ENCODE results near the gene STAG1.
"Not testable (repeated sequence)": the region's sequence is repeated elsewhere in the genome, so short reads cannot be mapped to it uniquely, and the experiment has no call there.

STAG1 gene

GRCh38 chr3:136512381-136512780, 239.8 kb downstream of the STAG1 start:
- peak; percentile 21 for DNase-seq (ENCODE audit: low read depth)

GRCh38 chr3:136505676-136506075, 246.5 kb downstream of the STAG1 start:
- no peak for DNase-seq (ENCODE audit: low read depth)

DNA sequence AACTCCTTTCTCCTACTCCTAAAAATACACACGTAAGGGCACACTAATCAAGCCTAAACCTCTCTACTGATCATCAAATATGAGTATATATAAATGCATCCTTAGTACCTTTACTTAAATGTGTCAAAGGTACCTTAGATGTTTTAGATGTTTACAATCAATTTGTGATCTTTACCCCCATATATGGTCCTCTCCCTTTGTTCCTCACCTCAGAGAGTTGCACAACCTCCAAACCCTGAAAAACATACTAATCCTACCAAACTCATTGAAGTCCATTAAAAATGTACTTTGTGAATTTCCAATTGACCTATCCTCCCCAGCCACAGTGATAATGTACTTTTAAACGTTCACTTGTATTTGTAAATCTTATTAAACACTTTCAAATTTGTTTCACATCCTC, 249.1 kb downstream of the STAG1 start:
- DNase-seq (ENCODE audit: low read depth), result no peak

DNA sequence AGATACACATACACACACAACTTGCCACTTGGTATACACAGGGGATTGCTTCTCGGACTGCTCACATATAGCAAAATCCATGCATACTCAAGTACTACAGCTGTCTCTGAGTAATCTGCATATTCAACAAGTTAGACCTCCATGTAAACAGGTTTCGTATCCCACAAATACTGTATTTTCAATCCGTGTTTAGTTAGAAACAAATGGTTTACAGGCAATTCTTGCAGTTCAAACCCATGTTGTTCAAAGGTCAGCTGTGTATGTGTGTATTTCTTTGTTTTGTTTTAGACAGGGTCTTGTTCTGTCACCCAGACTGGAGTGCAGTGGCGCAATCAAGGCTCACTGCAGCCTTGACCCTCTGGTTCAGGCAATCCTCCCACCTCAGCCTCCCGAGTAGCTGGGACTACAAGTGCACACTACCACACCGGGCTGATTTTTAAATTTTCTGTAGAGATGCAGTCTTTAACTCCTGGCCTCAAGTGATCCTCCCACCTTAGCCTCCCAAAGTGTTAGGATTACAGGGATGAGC, 253.2 kb downstream of the STAG1 start:
- no peak for DNase-seq (ENCODE audit: low read depth)

DNA sequence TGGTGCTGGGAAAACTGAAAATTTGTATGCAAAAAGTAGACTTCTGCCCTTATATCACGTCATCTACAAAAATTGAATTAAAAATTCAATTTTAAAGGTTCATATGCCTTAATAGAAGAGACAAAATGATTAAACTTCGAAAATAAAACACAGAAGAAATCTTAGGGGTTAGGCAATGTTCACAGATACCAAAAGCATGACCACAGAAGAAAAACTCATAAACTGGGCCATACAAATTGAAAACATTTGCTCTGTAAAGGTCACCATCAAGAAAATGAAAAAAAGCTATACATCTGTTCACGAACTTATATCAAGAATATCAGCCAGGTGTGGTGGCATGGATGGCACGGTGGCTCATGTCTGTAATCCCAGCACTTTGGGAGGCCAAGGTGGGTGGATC, 257.0 kb downstream of the STAG1 start:
- DNase-seq (ENCODE audit: low read depth), result no peak

DNA sequence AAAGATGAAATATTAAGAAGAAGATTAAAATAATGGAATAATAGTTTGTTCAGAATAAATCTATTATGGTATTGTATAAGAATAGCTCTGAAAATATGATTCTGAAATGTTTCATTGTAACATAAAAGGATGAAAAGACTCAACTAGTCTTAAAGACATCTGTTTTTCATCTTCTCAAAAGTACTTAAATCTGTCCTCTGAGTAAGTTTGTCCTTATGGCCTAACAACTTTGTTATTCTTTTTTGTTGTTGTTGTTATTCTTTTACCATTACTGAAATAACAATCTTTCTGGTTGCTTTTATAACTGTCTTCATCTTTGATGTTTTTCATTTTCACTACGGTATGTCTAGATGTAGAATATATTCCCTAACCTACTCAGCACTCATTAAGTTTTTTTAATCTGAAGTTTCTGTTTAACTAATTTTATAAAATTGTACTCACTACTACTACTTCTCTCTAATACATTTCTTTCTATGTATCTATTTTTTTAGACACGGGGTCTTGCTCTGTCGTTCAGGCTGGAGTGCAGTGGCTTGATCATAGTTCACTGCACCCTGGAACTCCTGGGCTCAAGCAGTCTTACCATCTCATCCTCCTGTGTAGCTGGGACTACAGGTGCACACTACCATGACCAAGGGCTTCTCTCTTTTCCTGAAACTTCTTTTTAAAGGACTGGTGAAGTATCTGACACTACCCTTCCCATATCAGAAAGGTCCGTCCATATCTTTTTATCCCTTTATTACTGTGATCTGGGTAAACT, 261.4 kb downstream of the STAG1 start:
- no peak for DNase-seq (ENCODE audit: low read depth)

DNA sequence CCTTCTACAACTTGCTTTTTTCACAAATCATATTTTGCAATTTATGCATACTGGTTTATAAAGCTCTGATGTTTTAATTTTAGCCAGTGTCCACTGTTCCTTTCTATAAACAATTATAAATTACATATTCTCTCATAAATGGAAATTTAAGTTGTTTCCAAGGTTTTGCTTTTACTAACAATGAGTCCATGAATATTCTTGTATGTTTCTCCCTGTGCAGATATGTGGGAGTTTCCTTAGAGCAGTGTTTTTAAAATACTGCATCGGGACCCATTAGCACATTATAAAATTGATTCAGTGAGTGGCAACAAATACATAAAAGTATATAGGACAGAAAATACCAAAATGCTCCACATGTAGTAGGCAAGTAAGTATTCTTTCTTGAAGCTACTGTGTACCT, 266.4 kb downstream of the STAG1 start:
- no peak for DNase-seq (ENCODE audit: low read depth)

DNA sequence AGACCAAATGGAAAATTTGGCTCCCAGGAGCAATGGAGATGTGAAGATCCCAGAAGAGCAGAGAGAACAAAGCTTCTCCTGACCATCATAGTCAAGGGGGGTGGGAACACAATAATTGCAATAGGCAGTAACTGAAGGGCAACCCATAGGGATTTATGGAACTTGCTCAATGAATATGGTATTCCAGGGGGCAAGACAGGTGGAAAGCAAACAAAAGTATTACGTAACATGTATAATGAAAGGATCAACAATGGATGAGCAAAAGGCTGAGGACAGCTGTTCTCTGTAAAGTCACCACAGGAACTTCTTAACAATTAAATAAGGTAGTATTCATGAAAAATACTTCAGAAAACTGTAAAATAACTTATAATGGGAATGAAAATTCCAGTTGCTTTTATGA, 275.9 kb downstream of the STAG1 start:
- no peak for DNase-seq (ENCODE audit: low read depth)

DNA sequence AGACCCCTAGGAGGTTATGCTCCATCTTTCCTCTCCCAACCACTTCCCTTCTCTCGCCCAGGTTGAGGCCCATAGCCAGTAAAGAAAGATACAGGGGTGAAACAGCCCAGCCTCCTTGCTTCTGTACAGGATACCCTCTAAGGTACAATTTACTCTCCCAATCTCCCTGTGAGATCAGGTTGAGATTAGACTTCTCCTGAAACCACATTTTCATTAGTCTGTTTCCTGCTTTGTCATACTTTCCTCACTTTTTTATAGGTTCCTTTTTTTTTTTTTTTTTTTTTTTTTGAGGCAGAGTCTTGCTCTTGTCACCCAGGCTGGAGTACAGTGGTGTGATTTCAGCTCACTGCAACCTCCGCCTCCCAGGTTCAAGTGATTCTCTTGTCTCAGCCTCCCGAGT, 277.3 kb downstream of the STAG1 start:
- not testable (repeated sequence) for DNase-seq (ENCODE audit: low read depth)

GRCh38 chr3:136473716-136474326, 278.4 kb downstream of the STAG1 start:
- peak; percentile 66 for DNase-seq (ENCODE audit: low read depth)

- DNase-seq (ENCODE audit: low read depth), result peak; percentile 55
These were observed 286.9 kb downstream of the STAG1 start for GRCh38 chr3:136465296-136465695.

DNA sequence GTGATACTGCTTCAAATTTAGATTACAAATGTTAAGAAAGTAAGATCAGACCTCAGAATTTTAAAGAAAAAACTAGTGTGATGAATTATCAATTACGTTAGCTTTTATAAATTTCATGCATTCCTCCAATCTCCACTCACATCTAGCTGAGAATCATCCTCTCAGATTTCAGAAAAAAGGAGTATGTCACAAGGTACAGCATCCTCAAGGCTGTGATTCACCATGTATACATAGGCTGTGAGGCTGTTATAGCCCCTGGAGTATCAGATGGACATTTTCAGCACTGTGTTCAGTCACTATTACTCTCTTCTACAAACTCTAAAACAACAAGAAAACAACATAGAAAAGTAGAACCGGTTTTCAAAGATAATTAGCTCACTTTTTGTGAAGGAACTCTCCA, 287.7 kb downstream of the STAG1 start:
- DNase-seq (ENCODE audit: low read depth), result peak; percentile 83

GRCh38 chr3:136463170-136463569, 289.0 kb downstream of the STAG1 start:
- DNase-seq (ENCODE audit: low read depth), result no peak

- no peak for DNase-seq (ENCODE audit: low read depth)
These were observed 294.4 kb downstream of the STAG1 start for GRCh38 chr3:136457793-136458192.

DNA sequence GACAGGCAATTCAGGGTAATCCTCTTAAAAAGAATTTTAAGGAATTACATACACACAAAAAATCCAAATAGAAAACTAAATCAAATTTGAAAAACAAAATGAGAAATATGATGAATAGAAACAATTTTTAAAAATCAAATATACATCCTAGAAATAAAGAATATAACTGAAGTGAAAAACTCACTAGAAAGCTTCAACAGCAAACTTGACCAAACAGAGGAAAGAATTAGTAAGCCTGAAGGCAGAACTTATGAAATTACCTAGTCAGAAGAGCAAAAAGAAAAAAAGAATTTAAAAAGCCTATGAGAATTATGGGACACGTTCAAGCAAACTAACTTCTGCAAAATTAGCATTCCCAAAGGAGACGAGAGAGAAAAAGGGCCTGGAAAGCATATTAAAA, 296.0 kb downstream of the STAG1 start:
- no peak for DNase-seq (ENCODE audit: low read depth)

DNA sequence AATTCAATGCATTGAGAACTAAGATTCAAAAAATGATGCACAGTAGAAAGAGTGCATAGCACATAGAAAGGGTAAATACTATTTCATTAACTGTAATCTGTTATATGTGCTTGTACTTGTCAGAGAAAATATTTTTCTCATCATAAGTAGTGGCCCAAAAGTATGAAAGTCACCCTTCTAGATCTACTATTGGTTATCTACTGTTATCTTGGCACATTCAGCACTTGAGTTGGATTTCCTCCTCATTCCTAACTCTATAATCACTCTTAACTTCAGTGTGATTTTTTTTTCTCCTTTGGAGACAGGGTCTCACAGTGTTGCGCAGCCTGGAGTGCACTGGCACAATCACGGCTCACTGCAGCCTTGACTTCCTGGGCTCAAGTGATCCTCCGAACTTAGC, 307.6 kb downstream of the STAG1 start:
- DNase-seq (ENCODE audit: low read depth), result peak; percentile 34

DNA sequence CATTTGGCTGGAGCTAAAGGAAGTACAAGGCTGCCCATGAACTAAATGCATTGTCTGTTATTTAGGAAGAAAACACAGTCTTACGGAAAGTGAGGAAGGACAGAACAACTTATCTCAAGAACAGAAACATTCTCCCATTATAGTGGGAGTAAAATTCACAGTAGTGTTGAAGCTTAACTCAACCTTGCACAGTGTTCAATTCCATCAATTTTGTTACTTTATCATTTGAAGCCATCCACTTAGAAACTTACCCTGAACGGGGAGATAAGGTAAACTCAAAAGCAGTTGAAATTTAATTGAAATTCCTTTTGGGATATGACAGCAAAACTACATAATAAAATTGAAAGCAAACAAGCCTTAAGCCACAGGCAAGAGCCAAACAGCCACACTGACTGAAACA, 315.1 kb downstream of the STAG1 start:
- no peak for DNase-seq (ENCODE audit: low read depth)

GRCh38 chr3:136434429-136434828, 317.7 kb downstream of the STAG1 start:
- no peak for DNase-seq (ENCODE audit: low read depth)

GRCh38 chr3:136432685-136433084, 319.5 kb downstream of the STAG1 start:
- DNase-seq (ENCODE audit: low read depth), result no peak

- peak; percentile 5 for DNase-seq (ENCODE audit: low read depth)
These were observed 324.0 kb downstream of the STAG1 start for GRCh38 chr3:136428167-136428566.

DNA sequence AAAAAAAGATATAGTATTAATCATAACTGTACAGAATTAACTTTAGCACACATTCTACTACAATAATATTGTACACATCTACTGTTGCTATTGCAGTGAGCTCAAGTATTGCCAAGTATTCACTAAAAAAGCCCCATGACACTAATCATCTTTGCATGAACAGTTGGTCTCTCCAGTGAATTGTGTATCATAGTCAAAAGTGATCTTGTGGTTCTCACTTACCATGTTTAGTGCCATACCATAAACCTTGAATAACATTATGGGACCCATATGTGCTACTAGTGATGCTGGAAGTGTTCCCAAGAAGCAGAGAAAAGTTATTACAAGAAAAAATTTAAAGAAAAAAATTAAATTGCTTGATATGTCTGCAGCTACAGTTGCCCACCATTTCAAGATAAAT, 324.9 kb downstream of the STAG1 start:
- DNase-seq (ENCODE audit: low read depth), result no peak

DNA sequence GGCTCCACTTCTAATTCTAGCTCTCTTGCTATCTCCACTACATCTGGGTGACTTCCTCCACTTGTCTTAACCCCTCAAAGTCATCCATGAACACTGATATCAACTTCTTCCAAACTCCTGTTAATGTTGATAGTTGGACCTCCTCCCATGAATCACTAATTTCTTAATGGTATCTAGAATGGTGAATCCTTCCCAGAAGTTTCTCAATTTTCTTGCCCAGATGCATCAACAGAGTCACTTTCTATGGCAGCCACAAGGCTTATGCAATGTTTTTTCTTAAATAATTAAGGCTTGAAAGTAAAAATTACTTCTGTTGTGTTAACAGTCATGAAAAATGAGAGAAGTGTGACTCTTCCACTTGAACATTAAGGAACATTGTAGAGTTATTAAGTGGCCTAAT, 337.7 kb downstream of the STAG1 start:
- DNase-seq (ENCODE audit: low read depth), result peak; percentile 16

DNA sequence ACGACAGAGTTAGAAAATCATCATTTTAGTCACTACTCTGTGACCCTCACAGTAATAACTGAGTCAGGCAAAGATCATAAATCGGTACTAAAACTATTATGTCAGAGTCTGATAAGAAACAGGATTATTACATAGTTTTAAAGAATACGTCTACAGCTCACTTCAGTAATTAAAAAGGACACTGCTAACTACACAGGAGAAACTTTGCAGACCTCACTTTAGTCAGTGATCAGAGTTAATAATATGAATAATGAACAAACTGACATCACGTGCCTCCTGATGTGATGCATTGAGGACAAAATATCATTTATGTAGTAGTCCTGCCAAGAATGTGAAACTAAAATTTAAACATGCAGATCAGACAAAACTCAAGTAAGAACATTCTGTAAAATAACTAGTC, 339.9 kb downstream of the STAG1 start:
- no peak for DNase-seq (ENCODE audit: low read depth)

DNA sequence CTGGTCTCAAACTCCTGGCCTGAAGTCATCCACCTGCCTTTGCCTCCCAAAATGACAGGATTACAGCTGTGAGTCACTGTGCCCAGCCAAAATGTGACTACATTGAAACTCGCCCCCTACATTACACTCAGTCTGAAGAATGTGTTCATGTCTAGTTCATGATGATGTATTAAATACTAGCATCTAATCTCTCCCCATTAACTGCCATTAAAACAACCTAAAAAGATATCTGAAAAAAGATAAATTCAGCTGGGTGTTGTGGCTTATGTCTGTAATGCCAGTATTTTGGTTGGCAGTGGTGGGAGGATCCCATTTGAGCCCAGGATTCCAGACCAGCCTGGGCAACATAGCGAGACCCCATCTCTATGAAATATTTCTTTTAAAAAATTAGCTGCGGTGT, 342.6 kb downstream of the STAG1 start:
- no peak for DNase-seq (ENCODE audit: low read depth)

Measured in iris pigment epithelial cell (primary cell).